HepG2 (cell line): ENCODE results near the gene KRTCAP2. TPM values are rescaled to one million over a fixed set of nuclear protein-coding genes. Genes with fewer than 3 reads are reported as not detected.

Experiments used
- FOXP1 ChIP-seq, 2 experiments: fragments of 450-650 bp in 1 of 2; IDR thresholded peaks; 2 replicates each; pipeline ENCODE4 v1.6.1; 2017 to 2018; ENCODE audit warnings: antibody characterized with exemption in 1 of 2
- GABPB1 ChIP-seq: IDR thresholded peaks from 2 replicates; pipeline ENCODE4 v1.6.1; 2016; ENCODE audit warnings: mild to moderate bottlenecking, missing genetic modification reagents, moderate library complexity, missing compliant biosample characterization
- GRHL1 ChIP-seq: sonication (generic); formaldehyde crosslinking; conservative IDR thresholded peaks from 2 replicates; pipeline ENCODE4 v1.8.0; 2022; ENCODE audit warnings: missing genetic modification reagents
- ISX ChIP-seq: sonication (generic); formaldehyde crosslinking; conservative IDR thresholded peaks from 2 replicates; pipeline ENCODE4 v1.5.0; 2020; ENCODE audit warnings: missing genetic modification reagents
- KLF15 ChIP-seq: sonication (generic); formaldehyde crosslinking; IDR thresholded peaks from 2 replicates; pipeline ENCODE4 v1.8.1; 2023; ENCODE audit warnings: borderline replicate concordance, mild to moderate bottlenecking, inconsistent platforms, missing genetic modification reagents, mixed read lengths
- MAZ ChIP-seq, 2 experiments: sonication (generic) in 1 of 2; formaldehyde crosslinking in 1 of 2; IDR thresholded peaks; 2 replicates each; pipeline versions ENCODE4 v1.5.0 to v1.6.1; 2012 to 2020; ENCODE audit warnings: low read depth in 2 of 2, mild to moderate bottlenecking in 2 of 2, borderline replicate concordance in 1 of 2, improper control_type of control experiment in 1 of 2, low read length in 1 of 2, missing genetic modification reagents in 1 of 2, moderate library complexity in 1 of 2
- NFATC3 ChIP-seq: sonication (generic); formaldehyde crosslinking; IDR thresholded peaks from 2 replicates; pipeline ENCODE4 v1.5.1; 2020; ENCODE audit warnings: mild to moderate bottlenecking, missing genetic modification reagents
- RBFOX2 ChIP-seq: fragments of 200-400 bp; formaldehyde crosslinking; IDR thresholded peaks from 2 replicates; pipeline ENCODE4 v1.6.1; 2017; ENCODE audit warnings: low read depth, mild to moderate bottlenecking, low read length
- RFX1 ChIP-seq: fragments of 450-650 bp; IDR thresholded peaks from 2 replicates; pipeline ENCODE4 v1.6.1; 2017
- SAFB2 ChIP-seq: sonication (generic); formaldehyde crosslinking; IDR thresholded peaks from 2 replicates; pipeline ENCODE4 v1.5.1; 2020; ENCODE audit warnings: missing genetic modification reagents, low read depth, mild to moderate bottlenecking, borderline replicate concordance
- SALL2 ChIP-seq: sonication (generic); formaldehyde crosslinking; IDR thresholded peaks from 2 replicates; pipeline ENCODE4 v1.8.1; 2023; ENCODE audit warnings: mild to moderate bottlenecking, missing genetic modification reagents, inconsistent platforms
- TBX2 ChIP-seq: sonication (generic); formaldehyde crosslinking; IDR thresholded peaks from 2 replicates; pipeline ENCODE4 v1.5.0; 2020; ENCODE audit warnings: missing genetic modification reagents, mild to moderate bottlenecking, borderline replicate concordance
- TCF12 ChIP-seq, 2 experiments: fragments of 450-650 bp in 1 of 2; sonication (generic) in 1 of 2; formaldehyde crosslinking in 1 of 2; IDR thresholded peaks; 2 replicates each; pipeline versions ENCODE4 v1.6.1 to v1.8.0; 2017 to 2022; ENCODE audit warnings: antibody characterized with exemption in 1 of 2, mild to moderate bottlenecking in 1 of 2, missing genetic modification reagents in 1 of 2, moderate library complexity in 1 of 2
- ZFP36 ChIP-seq: fragments of 150-350 bp; IDR thresholded peaks from 2 replicates; pipeline ENCODE4 v1.6.1; 2018; ENCODE audit warnings: borderline replicate concordance, low read length, low read depth; ENCODE audit not compliant: partially characterized antibody
- ZFP36L1 ChIP-seq: sonication (generic); formaldehyde crosslinking; IDR thresholded peaks from 2 replicates; pipeline ENCODE4 v1.8.0; 2022; ENCODE audit warnings: mild to moderate bottlenecking, missing genetic modification reagents, moderate library complexity
- ZFY ChIP-seq: sonication (generic); formaldehyde crosslinking; IDR thresholded peaks from 2 replicates; pipeline ENCODE4 v1.4.0; 2020; ENCODE audit warnings: missing genetic modification reagents
- ZNF281 ChIP-seq: sonication (generic); formaldehyde crosslinking; IDR thresholded peaks from 2 replicates; pipeline ENCODE4 v1.4.0; 2020; ENCODE audit warnings: missing genetic modification reagents, borderline replicate concordance
- ZNF331 ChIP-seq: sonication (generic); formaldehyde crosslinking; IDR thresholded peaks from 2 replicates; pipeline ENCODE4 v1.4.0; 2020; ENCODE audit warnings: missing genetic modification reagents
- ZNF333 ChIP-seq: sonication (generic); formaldehyde crosslinking; IDR thresholded peaks from 2 replicates; pipeline ENCODE4 v1.4.0; 2020; ENCODE audit warnings: mild to moderate bottlenecking, missing genetic modification reagents, borderline replicate concordance
- ZNF33A ChIP-seq: sonication (generic); formaldehyde crosslinking; IDR thresholded peaks from 2 replicates; pipeline ENCODE4 v1.5.1; 2020; ENCODE audit warnings: missing genetic modification reagents, mild to moderate bottlenecking, moderate library complexity, borderline replicate concordance
- ZNF484 ChIP-seq: sonication (generic); formaldehyde crosslinking; IDR thresholded peaks from 2 replicates; pipeline ENCODE4 v1.5.1; 2020; ENCODE audit warnings: mild to moderate bottlenecking, low read depth, missing genetic modification reagents, borderline replicate concordance
- ZNF576 ChIP-seq: sonication (generic); formaldehyde crosslinking; IDR thresholded peaks from 2 replicates; pipeline ENCODE4 v1.4.0; 2020; ENCODE audit warnings: mild to moderate bottlenecking, missing genetic modification reagents
- ZNF790 ChIP-seq: sonication (generic); formaldehyde crosslinking; IDR thresholded peaks from 2 replicates; pipeline ENCODE4 v1.8.0; 2022; ENCODE audit warnings: missing genetic modification reagents, mild to moderate bottlenecking, borderline replicate concordance
- ZNF792 ChIP-seq: IDR thresholded peaks from 2 replicates; pipeline ENCODE4 v1.6.1; 2016
- polyA plus RNA-seq, 8 experiments: library from polyadenylated mRNA; depleted of rRNA in 3 of 8; stranded (reverse) in 7 of 8; unstranded in 1 of 8; fragments of >200 nt; fragmentation: Illumina TruSeq in 4 of 8; extraction: Trizol in 4 of 8; gene quantifications; 2 replicates each; pipeline versions ENCODE4 v1.2.1 to v1.2.3, GENCODE V29; 2011 to 2016; ENCODE audit warnings: low read depth in 4 of 8, missing spikeins in 1 of 8, mixed read lengths in 1 of 8; ENCODE audit not compliant: insufficient read depth in 1 of 8
- total RNA-seq, 5 experiments: library from RNA; depleted of rRNA; stranded (reverse); fragments of >200 nt; fragmentation: Illumina TruSeq; extraction: Trizol; gene quantifications; 2 replicates each; pipeline ENCODE4 v1.2.3, GENCODE V29; 2016; ENCODE audit warnings: low read depth in 1 of 5

KRTCAP2 gene
- total and polyA plus RNA-seq, 2 of the 13 experiments (the other 11 are each of a cell fraction or from before 2014, with no cell fraction given), result 77.3 to 79.4 TPM

GRCh38 chr1:155208541-155209311, 35.6 kb upstream of the KRTCAP2 start, which contains the start of gene MTX1 (continued):
- TF ChIP-seq ZFY (CRISPR knock-in tag), result peak; percentile 76
- 0 out of 2 replicates have a peak, but pooled peaks have one; percentile 49 for TF ChIP-seq NFATC3 (CRISPR knock-in tag)
- TF ChIP-seq ZNF333 (CRISPR knock-in tag), result peak; percentile 90
- 0 out of 2 replicates have a peak, but pooled peaks have one; percentile 40 for TF ChIP-seq SAFB2 (CRISPR knock-in tag)
- TF ChIP-seq ISX (CRISPR knock-in tag), result 0 out of 2 replicates have a peak, but pooled peaks have one; percentile 34
- no peak for TF ChIP-seq TCF12 (IDR thresholded peaks at IDR 0.05)
- no peak; the same call in 1 of the 2 replicates for TF ChIP-seq TCF12 (CRISPR knock-in tag; IDR thresholded peaks at IDR 0.05)
- no peak for TF ChIP-seq ZNF484 (CRISPR knock-in tag)
- peak; percentile 75 for TF ChIP-seq TBX2 (CRISPR knock-in tag)
- peak; percentile 95 for TF ChIP-seq ZNF281
- TF ChIP-seq ZFP36L1 (CRISPR knock-in tag), result no peak
- TF ChIP-seq KLF15 (CRISPR knock-in tag), result no peak
- TF ChIP-seq ZNF790 (CRISPR knock-in tag), result peak; percentile 74; the same call in 1 of the 2 replicates
- no peak for TF ChIP-seq FOXP1 (IDR thresholded peaks at IDR 0.05)
- no peak for TF ChIP-seq FOXP1 (CRISPR knock-in tag; IDR thresholded peaks at IDR 0.05)
- TF ChIP-seq ZNF576, result 0 out of 2 replicates have a peak, but pooled peaks have one; percentile 38
- 0 out of 2 replicates have a peak, but pooled peaks have one; percentile 31 for TF ChIP-seq MAZ (IDR thresholded peaks at IDR 0.05; ENCODE audit: borderline replicate concordance, low read depth, low read length)
- no peak; the same call in none of the 2 replicates for TF ChIP-seq MAZ (CRISPR knock-in tag; IDR thresholded peaks at IDR 0.05; ENCODE audit: low read depth)
- TF ChIP-seq RBFOX2, result peak; percentile 78
- TF ChIP-seq ZNF792 (CRISPR knock-in tag), result peak; percentile 69; the same call in 1 of the 2 replicates
- TF ChIP-seq SALL2 (CRISPR knock-in tag), result 0 out of 2 replicates have a peak, but pooled peaks have one; percentile 65
- peak; percentile 98 for TF ChIP-seq GABPB1
- no peak for TF ChIP-seq ZFP36
- no peak for TF ChIP-seq GRHL1 (CRISPR knock-in tag)
- peak; percentile 89 for TF ChIP-seq RFX1
- TF ChIP-seq ZNF331 (CRISPR knock-in tag), result 0 out of 2 replicates have a peak, but pooled peaks have one; percentile 9
- TF ChIP-seq ZNF33A, result no peak
